Measurements from ENCODE around the gene WASF2.

WASF2 gene

DNA sequence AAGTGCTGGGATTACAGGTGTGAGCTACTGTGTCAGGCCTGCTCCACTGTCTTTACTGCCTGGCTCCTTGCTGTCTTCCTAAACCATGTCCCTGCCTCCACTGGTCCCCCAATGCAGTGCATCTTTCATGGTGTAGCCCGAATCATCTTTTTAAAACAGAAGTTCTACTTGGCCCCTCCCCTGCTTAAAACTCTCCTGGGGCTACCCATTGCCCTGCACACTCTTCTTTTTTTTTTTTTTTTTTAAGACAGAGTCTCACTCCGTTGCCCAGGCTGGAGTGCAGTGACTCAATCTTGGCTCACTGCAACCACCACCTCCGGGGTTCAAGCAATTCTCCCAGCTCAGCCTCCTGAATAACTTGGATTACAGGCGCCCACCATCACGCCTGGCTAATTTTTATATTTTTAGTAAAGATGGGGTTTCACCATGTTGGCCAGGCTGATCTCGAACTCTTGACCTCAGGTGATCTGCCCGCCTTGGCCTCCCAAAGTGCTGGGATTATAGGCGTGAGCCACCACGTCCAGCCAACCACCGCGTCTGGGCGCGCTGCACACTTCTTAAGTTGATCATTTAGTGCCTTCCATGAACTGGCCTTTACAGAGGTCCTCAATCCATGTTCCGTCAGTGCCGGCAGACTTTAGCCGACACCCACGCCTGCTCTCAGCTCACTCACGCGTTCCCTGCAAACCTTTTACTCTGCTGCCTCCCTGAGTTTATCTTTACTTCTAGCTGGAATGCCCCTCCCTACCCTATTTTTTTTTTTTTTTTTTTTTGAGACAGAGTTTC lies 117.8 kb downstream of the WASF2 start:
- H3K27me3 Mint-ChIP-seq (ENCODE audit: low read depth), result no peaks in the 10 kb centered on the region

DNA sequence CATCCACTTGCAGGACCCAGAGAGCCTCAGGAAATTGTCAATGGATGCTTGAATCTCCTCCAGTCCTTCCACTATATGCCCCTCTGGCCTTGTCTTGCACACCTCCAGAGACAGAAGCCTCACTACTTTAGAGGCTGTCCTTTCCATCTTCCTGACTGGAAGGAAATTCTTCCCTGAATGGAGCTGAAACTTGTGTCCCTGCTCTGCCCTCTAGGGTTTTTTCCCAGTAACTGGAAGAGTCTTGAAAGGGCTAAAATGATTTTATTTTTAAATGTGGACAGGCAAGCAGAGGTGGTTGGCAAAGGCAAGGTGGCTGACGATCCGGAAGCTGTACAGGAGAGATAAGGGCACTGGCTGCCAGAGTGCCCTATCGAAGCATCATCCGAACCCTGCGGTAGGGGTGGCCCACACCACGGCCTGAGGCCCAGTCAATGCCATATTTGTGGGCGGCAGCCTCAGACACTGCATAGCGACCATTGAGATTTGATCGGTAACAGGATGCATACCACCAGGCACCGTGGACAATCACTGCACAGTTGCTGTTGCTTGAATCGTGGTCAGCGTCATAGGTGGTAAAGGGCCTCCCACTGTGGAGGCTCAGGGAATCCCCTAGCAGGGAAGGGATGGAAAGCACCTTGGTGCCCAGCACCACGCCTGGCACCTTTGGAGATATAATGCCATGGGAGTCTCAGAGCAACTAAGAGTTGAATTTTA lies 120.9 kb downstream of the WASF2 start:
- Mint-ChIP-seq H3K4me1 (ENCODE audit: low read depth) (peaks cover 27% of the 10 kb centered on the region), H3K36me3 (ENCODE audit: low read depth) (no peaks in the 10 kb centered on the region), H3K27ac (peak overlapping the region; percentile 50), H3K4me3 (no peak overlapping the region), H3K27me3 (ENCODE audit: low read depth) (no peaks in the 10 kb centered on the region), H3K9me3 (no peaks in the 10 kb centered on the region)

More for the DNA sequence above, 117.8 kb downstream of the WASF2 start:
- no peak overlapping the region for H3K27ac Mint-ChIP-seq
- H3K4me3 Mint-ChIP-seq, result no peak overlapping the region
- H3K9me3 Mint-ChIP-seq, result no peaks in the 10 kb centered on the region
- no peaks in the 10 kb centered on the region for H3K36me3 Mint-ChIP-seq (ENCODE audit: low read depth)
- peaks cover 14% of the 10 kb centered on the region for H3K4me1 Mint-ChIP-seq (ENCODE audit: low read depth)

DNA sequence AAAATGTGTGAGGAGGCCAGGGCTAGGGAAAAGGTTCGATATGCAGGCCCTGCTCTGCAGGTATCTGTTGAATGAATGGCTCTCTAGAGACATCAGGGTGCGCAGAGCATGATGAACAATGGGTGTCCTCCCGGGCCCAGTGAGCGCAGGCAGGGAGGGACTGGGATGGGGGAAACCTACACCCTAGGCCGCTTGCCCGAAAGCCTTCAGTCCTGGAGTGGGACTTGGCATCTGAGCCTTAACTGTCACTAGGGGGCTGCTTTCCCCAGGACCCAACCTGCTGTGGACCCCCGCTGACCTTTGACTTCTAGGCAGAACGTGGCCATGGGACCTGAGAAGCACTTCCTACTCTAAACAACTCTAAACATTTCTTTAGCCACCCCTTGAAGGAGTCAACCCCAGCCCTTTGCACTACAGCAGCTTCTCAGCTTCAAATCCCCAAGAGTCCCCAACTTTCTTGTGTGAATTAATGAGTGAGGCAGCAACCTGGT lies 122.8 kb downstream of the WASF2 start:
- H3K27ac Mint-ChIP-seq, result peak overlapping the region; percentile 80

DNA sequence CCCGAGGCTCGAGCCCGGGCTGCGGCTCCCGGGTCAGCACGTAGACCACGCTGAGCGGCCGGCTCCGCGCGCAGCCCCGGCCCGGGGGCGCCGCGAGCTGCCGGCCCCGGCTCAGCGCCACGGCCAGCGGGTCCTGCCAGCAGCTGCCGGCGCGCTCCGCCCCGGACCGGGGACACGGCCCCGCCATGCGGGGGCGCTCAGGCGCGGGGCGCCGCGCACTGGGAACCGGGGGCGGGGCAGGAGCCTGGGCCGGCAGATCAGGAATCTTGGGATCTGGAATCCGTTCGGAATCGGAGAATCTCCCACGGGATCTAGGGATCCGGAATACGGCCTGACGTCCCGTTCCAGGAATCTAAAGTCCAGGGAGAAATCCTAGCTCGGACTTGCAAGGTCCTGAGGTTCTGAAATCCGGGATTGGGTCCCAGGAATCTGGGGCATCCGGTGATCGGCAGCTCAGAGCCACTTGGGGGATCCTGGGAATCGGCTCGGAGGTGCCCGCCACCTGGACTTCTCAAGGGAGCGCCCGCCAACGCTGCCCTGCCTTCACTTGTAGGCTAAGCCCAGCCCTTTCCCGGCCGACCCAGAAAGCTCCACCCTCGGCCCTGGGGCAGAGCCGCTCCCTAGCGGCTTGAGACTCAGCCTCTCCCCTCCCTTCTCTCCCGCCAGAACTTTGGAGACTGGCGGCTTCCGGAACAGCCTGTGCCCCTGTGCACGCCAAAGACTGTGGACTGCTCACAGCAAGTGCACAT lies 123.4 kb downstream of the WASF2 start, which contains the start of gene MAP3K6:
Gene MAP3K6 (minus strand): TSS at position 551 of the 749 bp plus-strand sequence. CDS start 364 bp downstream, at position 187.
- H3K9me3 Mint-ChIP-seq, result no peaks in the 10 kb centered on the region
- H3K4me3 Mint-ChIP-seq, result peak within 1 kb of the TSS; percentile 92
- no peaks in the 10 kb centered on the region for H3K36me3 Mint-ChIP-seq (ENCODE audit: low read depth)
- H3K27me3 Mint-ChIP-seq (ENCODE audit: low read depth), result no peaks in the 10 kb centered on the region
- H3K27ac Mint-ChIP-seq, result peak within 1 kb of the TSS; percentile 88
- peaks cover 27% of the 10 kb centered on the region for H3K4me1 Mint-ChIP-seq (ENCODE audit: low read depth)

More for the DNA sequence above, 122.8 kb downstream of the WASF2 start:
- Mint-ChIP-seq H3K4me3 (peak overlapping the region; percentile 84), H3K9me3 (no peaks in the 10 kb centered on the region), H3K27me3 (ENCODE audit: low read depth) (no peaks in the 10 kb centered on the region), H3K4me1 (ENCODE audit: low read depth) (peaks cover 27% of the 10 kb centered on the region), H3K36me3 (ENCODE audit: low read depth) (no peaks in the 10 kb centered on the region)

- H3K9me3 Mint-ChIP-seq, result no peaks in the 10 kb centered on the region
- H3K4me1 Mint-ChIP-seq (ENCODE audit: low read depth), result peaks cover 27% of the 10 kb centered on the region
These were observed 123.9 kb downstream of the WASF2 start for GRCh38 chr1:27366113-27366410.

GRCh38 chr1:27365372-27366112 lies 124.4 kb downstream of the WASF2 start:
- H3K27me3 Mint-ChIP-seq (ENCODE audit: low read depth), result no peaks in the 10 kb centered on the region
- peak overlapping the region; percentile 88 for H3K27ac Mint-ChIP-seq
- peaks cover 27% of the 10 kb centered on the region for H3K4me1 Mint-ChIP-seq (ENCODE audit: low read depth)
- H3K4me3 Mint-ChIP-seq, result peak overlapping the region; percentile 92
- no peaks in the 10 kb centered on the region for H3K36me3 Mint-ChIP-seq (ENCODE audit: low read depth)
- no peaks in the 10 kb centered on the region for H3K9me3 Mint-ChIP-seq

More at GRCh38 chr1:27366113-27366410, 123.9 kb downstream of the WASF2 start:
- no peaks in the 10 kb centered on the region for H3K36me3 Mint-ChIP-seq (ENCODE audit: low read depth)
- H3K27me3 Mint-ChIP-seq (ENCODE audit: low read depth), result no peaks in the 10 kb centered on the region
- peak overlapping the region; percentile 88 for H3K27ac Mint-ChIP-seq
- H3K4me3 Mint-ChIP-seq, result peak overlapping the region; percentile 92

DNA sequence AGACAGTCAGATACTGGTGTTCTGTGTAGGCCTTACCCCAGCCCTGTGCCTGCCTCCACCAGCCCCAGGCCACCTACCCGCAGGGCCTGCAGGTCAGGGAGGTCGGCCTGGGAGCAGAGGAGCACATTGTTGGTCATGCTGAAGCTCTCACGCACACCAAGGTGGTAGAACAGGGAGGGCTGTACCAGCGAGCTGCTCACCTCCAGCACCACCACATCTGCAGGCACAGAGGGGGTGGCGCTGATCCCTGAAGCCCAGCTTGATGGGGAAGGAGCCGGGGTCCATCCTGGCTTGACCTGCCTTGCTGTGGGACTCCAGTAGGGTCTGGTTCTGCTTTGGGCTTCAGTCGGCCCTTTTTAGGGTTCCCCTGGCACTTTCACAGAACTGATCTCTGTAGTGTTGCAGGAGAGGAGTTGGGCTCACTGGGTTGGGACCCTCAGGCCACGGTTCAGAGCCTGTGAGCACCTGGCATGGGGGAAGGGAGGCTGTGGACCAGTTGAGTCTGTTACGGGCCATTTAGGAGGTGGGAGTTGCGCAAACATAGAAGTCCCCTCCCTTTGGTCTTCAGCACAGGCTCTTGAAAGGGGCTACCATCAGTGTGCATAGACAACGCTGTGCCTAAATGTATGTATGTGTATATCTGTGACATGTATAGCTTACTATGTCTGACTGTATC lies 125.1 kb downstream of the WASF2 start:
- Mint-ChIP-seq H3K4me1 (ENCODE audit: low read depth) (peaks cover 30% of the 10 kb centered on the region), H3K27me3 (ENCODE audit: low read depth) (no peaks in the 10 kb centered on the region), H3K27ac (peak overlapping the region; percentile 88), H3K9me3 (no peaks in the 10 kb centered on the region), H3K36me3 (ENCODE audit: low read depth) (no peaks in the 10 kb centered on the region), H3K4me3 (peak overlapping the region; percentile 92)

DNA sequence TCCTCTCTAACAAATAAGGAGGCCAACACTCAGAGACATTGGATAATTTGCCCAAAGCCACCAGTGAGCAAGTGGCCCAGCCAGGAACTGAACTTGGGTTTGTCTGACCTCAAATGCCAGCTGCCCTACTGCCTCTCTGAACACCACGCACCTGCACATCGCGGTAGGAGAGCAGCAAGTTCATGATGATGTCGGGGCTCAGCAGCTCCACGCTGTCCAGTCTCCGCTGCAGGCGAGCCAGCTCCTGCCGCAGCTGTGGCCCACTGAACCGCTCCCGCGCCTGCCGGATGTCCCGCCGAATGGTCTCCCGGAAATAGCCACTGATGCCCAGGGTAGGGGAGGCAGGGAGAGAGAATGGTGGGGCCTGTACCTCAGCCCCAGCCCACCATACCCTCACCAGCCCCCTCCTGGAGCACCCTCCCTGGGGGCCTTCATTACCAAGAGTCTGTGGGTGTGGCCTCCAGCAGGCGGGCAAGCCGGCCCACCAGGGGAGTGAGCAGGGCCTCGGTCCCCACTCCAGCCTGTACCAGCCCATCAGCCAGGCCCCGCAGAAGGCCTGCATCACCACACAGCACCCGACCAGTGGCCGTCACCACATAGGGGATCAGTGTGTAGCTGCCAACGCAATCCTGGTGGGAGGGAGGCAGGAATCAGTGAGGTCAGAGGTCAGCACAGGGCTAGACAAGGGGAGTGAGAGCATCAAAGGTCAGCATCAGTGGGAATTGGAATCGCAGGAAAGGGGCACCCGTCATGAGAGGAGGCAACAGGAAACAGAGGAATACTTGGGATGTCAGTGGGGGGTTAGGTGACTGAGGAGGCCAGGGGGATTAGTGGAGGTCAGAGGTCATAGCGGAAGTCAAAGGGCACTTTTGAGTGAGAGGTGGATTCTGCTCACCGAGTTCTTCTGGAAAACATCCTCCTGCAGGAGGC lies 125.9 kb downstream of the WASF2 start:
- Mint-ChIP-seq H3K4me1 (ENCODE audit: low read depth) (peaks cover 28% of the 10 kb centered on the region), H3K9me3 (no peaks in the 10 kb centered on the region), H3K4me3 (no peak overlapping the region), H3K27ac (peak overlapping the region; percentile 46), H3K36me3 (ENCODE audit: low read depth) (peaks cover 2% of the 10 kb centered on the region), H3K27me3 (ENCODE audit: low read depth) (no peaks in the 10 kb centered on the region)

DNA sequence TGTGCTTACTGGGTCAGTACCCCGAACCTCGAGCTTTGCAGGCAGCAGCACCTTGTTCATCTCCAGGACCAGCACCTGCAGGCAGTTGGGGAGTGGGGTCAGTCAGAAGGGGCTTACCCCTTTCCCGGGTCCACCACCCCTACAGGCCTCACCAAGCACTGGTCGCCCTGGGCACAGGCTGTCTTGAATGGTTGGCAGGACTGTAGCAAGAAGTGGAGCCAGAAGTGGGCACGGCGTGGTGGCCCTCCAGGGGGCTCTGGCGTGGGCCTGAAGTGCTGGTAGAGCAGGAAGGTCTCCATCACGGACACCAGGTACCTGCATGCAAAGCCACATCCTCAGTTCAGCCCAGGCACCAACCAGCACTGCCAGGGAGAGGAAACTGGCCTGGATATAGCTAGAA lies 128.4 kb downstream of the WASF2 start:
- Mint-ChIP-seq H3K9me3 (no peaks in the 10 kb centered on the region), H3K4me1 (ENCODE audit: low read depth) (peaks cover 22% of the 10 kb centered on the region), H3K27me3 (ENCODE audit: low read depth) (no peaks in the 10 kb centered on the region), H3K36me3 (ENCODE audit: low read depth) (peaks cover 3% of the 10 kb centered on the region), H3K4me3 (no peak overlapping the region), H3K27ac (no peak overlapping the region)

DNA sequence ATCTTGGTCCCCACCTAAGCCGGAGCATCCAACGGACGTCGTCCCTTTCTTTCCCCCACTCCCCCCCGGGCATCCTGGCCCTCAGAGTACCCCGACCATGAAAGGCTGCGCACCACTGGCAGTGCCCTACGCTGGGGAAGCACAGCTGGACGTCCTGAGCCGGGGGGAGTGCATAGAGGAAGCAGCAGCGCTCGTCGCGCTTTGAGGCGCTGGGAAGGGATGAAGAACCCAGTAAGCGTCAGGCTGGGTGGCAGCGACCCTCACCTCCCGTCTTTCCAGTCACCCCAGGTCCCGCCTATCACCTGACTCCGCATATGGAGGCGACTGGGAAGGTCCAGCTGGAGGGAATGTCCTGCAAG lies 128.9 kb downstream of the WASF2 start:
- H3K36me3 Mint-ChIP-seq (ENCODE audit: low read depth), result peaks cover 3% of the 10 kb centered on the region
- no peaks in the 10 kb centered on the region for H3K27me3 Mint-ChIP-seq (ENCODE audit: low read depth)

GRCh38 chr1:27360159-27361043 lies 129.6 kb downstream of the WASF2 start:
- no peaks in the 10 kb centered on the region for H3K9me3 Mint-ChIP-seq
- H3K27ac Mint-ChIP-seq, result peak overlapping the region; percentile 18
- no peaks in the 10 kb centered on the region for H3K27me3 Mint-ChIP-seq (ENCODE audit: low read depth)
- peak overlapping the region; percentile 72 for H3K4me3 Mint-ChIP-seq
- H3K36me3 Mint-ChIP-seq (ENCODE audit: low read depth), result peaks cover 3% of the 10 kb centered on the region
- peaks cover 23% of the 10 kb centered on the region for H3K4me1 Mint-ChIP-seq (ENCODE audit: low read depth)

More for the DNA sequence above, 128.9 kb downstream of the WASF2 start:
- Mint-ChIP-seq H3K4me1 (ENCODE audit: low read depth) (peaks cover 22% of the 10 kb centered on the region), H3K27ac (no peak overlapping the region), H3K9me3 (no peaks in the 10 kb centered on the region), H3K4me3 (no peak overlapping the region)

GRCh38 chr1:27359822-27360158 lies 130.2 kb downstream of the WASF2 start:
- H3K4me1 Mint-ChIP-seq (ENCODE audit: low read depth), result peaks cover 20% of the 10 kb centered on the region
- H3K9me3 Mint-ChIP-seq, result no peaks in the 10 kb centered on the region
- H3K27ac Mint-ChIP-seq, result peak overlapping the region; percentile 18
- no peaks in the 10 kb centered on the region for H3K27me3 Mint-ChIP-seq (ENCODE audit: low read depth)
- H3K4me3 Mint-ChIP-seq, result peak overlapping the region; percentile 72
- peaks cover 3% of the 10 kb centered on the region for H3K36me3 Mint-ChIP-seq (ENCODE audit: low read depth)
